Liver (tissue), 9 donors: ENCODE data around the gene ECPAS. TPM values are rescaled to one million over a fixed set of nuclear protein-coding genes. Genes with fewer than 3 reads are reported as not detected.

Source experiments
- DNase-seq: peaks from one replicate; pipeline ENCODE4 v3.0.0-alpha.2; 2017; ENCODE audit warnings: low spot score
- H3K27ac ChIP-seq, 2 donors: one replicate each; pipeline ENCODE4 v1.7.0; 2013; ENCODE audit warnings: inconsistent platforms in 2 of 2, low read length in 2 of 2, control low read depth in 1 of 2, low read depth in 1 of 2, mild to moderate bottlenecking in 1 of 2
- H3K27me3 ChIP-seq, 4 donors: one replicate each; pipeline versions ENCODE4 v1.6.1 to v1.7.0; 2013; ENCODE audit warnings: low read length in 3 of 4, inconsistent platforms in 1 of 4, mild to moderate bottlenecking in 1 of 4, moderate library complexity in 1 of 4; ENCODE audit not compliant: control insufficient read depth in 4 of 4, insufficient read depth in 4 of 4
- H3K36me3 ChIP-seq, 4 donors: one replicate each; pipeline versions ENCODE4 v1.6.1 to v1.7.0; 2013; ENCODE audit warnings: low read length in 3 of 4, mild to moderate bottlenecking in 3 of 4, low read depth in 1 of 4, moderate library complexity in 1 of 4; ENCODE audit not compliant: control insufficient read depth in 4 of 4, insufficient read depth in 3 of 4
- H3K4me1 ChIP-seq, 4 donors: one replicate each; pipeline versions ENCODE4 v1.6.1 to v1.7.0; 2013; ENCODE audit warnings: low read length in 3 of 4, mild to moderate bottlenecking in 3 of 4, moderate library complexity in 1 of 4; ENCODE audit not compliant: control insufficient read depth in 4 of 4, insufficient read depth in 4 of 4
- H3K4me3 ChIP-seq, 3 donors: one replicate each; pipeline versions ENCODE4 v1.6.1 to v1.7.0; 2013; ENCODE audit warnings: low read length in 3 of 3, control low read depth in 1 of 3, low read depth in 1 of 3, mild to moderate bottlenecking in 1 of 3
- H3K9ac ChIP-seq, 2 donors: one replicate each; pipeline ENCODE4 v1.7.0; 2013; ENCODE audit warnings: low read length in 2 of 2, mild to moderate bottlenecking in 2 of 2, moderate library complexity in 2 of 2, control low read depth in 1 of 2, low read depth in 1 of 2
- H3K9me3 ChIP-seq, 4 donors: one replicate each; pipeline versions ENCODE4 v1.6.1 to v1.7.0; 2013; ENCODE audit warnings: low read length in 3 of 4; ENCODE audit not compliant: control insufficient read depth in 4 of 4
- ATF3 ChIP-seq: IDR thresholded peaks from 2 replicates; pipeline ENCODE4 v1.6.1; 2016; ENCODE audit warnings: antibody characterized with exemption
- EGR1 ChIP-seq, 2 donors: IDR thresholded peaks; 2 replicates each; pipeline ENCODE4 v1.6.1; 2016 to 2018; ENCODE audit warnings: antibody characterized with exemption in 2 of 2, low read depth in 2 of 2
- FOXA1 ChIP-seq: IDR thresholded peaks from 2 replicates; pipeline ENCODE4 v1.6.1; 2016; ENCODE audit warnings: antibody characterized with exemption
- FOXA2 ChIP-seq: IDR thresholded peaks from 2 replicates; pipeline ENCODE4 v1.6.1; 2016; ENCODE audit warnings: antibody characterized with exemption
- GABPA ChIP-seq, 2 donors: IDR thresholded peaks in 1 of 2; conservative IDR thresholded peaks in 1 of 2; 2 replicates each; pipeline ENCODE4 v1.6.1; 2016; ENCODE audit warnings: antibody characterized with exemption in 2 of 2, mild to moderate bottlenecking in 1 of 2, moderate library complexity in 1 of 2
- HNF4A ChIP-seq, 2 donors: conservative IDR thresholded peaks; 2 replicates each; pipeline ENCODE4 v1.6.1; 2016; ENCODE audit warnings: antibody characterized with exemption in 2 of 2, mild to moderate bottlenecking in 2 of 2
- HNF4G ChIP-seq: IDR thresholded peaks from 2 replicates; pipeline ENCODE4 v1.6.1; 2016; ENCODE audit warnings: antibody characterized with exemption
- JUND ChIP-seq, 2 donors: IDR thresholded peaks; 2 replicates each; pipeline ENCODE4 v1.6.1; 2016; ENCODE audit warnings: antibody characterized with exemption in 2 of 2
- MAX ChIP-seq: IDR thresholded peaks from 2 replicates; pipeline ENCODE4 v1.6.1; 2016; ENCODE audit warnings: antibody characterized with exemption
- NR2F2 ChIP-seq: IDR thresholded peaks from 2 replicates; pipeline ENCODE4 v1.6.1; 2016; ENCODE audit warnings: antibody characterized with exemption
- RAD21 ChIP-seq, 2 donors: IDR thresholded peaks; 2 replicates each; pipeline ENCODE4 v1.6.1; 2016; ENCODE audit warnings: antibody characterized with exemption in 2 of 2, mild to moderate bottlenecking in 2 of 2
- REST ChIP-seq: IDR thresholded peaks from 2 replicates; pipeline ENCODE4 v1.6.1; 2016; ENCODE audit warnings: antibody characterized with exemption, mild to moderate bottlenecking
- RXRA ChIP-seq, 2 donors: IDR thresholded peaks; 2 replicates each; pipeline ENCODE4 v1.6.1; 2017 to 2018; ENCODE audit warnings: antibody characterized with exemption in 2 of 2, mild to moderate bottlenecking in 1 of 2
- SP1 ChIP-seq: IDR thresholded peaks from 2 replicates; pipeline ENCODE4 v1.6.1; 2018; ENCODE audit warnings: antibody characterized with exemption, mild to moderate bottlenecking
- TAF1 ChIP-seq: conservative IDR thresholded peaks from 2 replicates; pipeline ENCODE4 v1.6.1; 2016; ENCODE audit warnings: antibody characterized with exemption, mild to moderate bottlenecking
- YY1 ChIP-seq: IDR thresholded peaks from 2 replicates; pipeline ENCODE4 v1.6.1; 2016; ENCODE audit warnings: antibody characterized with exemption, mild to moderate bottlenecking
- ZBTB33 ChIP-seq: IDR thresholded peaks from 2 replicates; pipeline ENCODE4 v1.6.1; 2016; ENCODE audit warnings: antibody characterized with exemption
- WGBS: extraction: QIAGEN DNeasy Blood & Tissue Kit; methylation state at CpG from one replicate; pipeline ENCODE4 v1.1.7; 2013; 5-methylcytosine and 5-hydroxymethylcytosine counted together
- polyA plus RNA-seq, 2 donors: library from polyadenylated mRNA; stranded (reverse) in 1 of 2; unstranded in 1 of 2; fragments of 200-250 nt in 1 of 2; fragments of >200 nt in 1 of 2; fragmentation: Nextera tagmentation in 1 of 2; extraction: Ambion mirVana in 1 of 2; gene quantifications; one replicate each; pipeline versions ENCODE4 v1.2.1 to v1.2.3, GENCODE V29; 2013 to 2015
- total RNA-seq, 2 donors: library from RNA; depleted of rRNA; stranded (reverse); fragments of >200 nt; gene quantifications; one replicate each; pipeline ENCODE4 v1.2.3, GENCODE V29; 2014
- donor health status: healthy.
- donor health status: healthy.
- donor health status: healthy.
- donor health status: healthy.
- donor health status: healthy.

Gene ECPAS
- total and polyA plus RNA-seq, 4 donors, result 14.7 to 60.8 (median 26.3) TPM

- no peaks in the 10 kb centered on the region for H3K27me3 ChIP-seq
- H3K9ac ChIP-seq, result no peak overlapping the region
- TF ChIP-seq ATF3 (no peak), EGR1 (IDR thresholded peaks at IDR 0.05; ENCODE audit: low read depth in 2 of 2) (no peak), ZBTB33 (no peak), SP1 (no peak), FOXA1 (no peak), HNF4A (conservative IDR thresholded peaks at IDR 0.05) (no peak), NR2F2 (no peak), TAF1 (no peak), FOXA2 (no peak)
- H3K36me3 ChIP-seq, result peaks cover 3 to 55% (median 46%) of the 10 kb centered on the region in 4 donors
- 57% methylated on average over 1 of the region's 1 CpG for WGBS
- no peaks in the 10 kb centered on the region for H3K4me1 ChIP-seq
- no peak overlapping the region for H3K4me3 ChIP-seq
- no peak overlapping the region for H3K27ac ChIP-seq
- DNase-seq, result no peak
- no peaks in the 10 kb centered on the region for H3K9me3 ChIP-seq
Observed at GRCh38 chr9:111381006-111381405, 103.2 kb downstream of the ECPAS start.

GRCh38 chr9:111375817-111376564 is 108.2 kb downstream of the ECPAS start:
- H3K27ac ChIP-seq, result no peak overlapping the region
- no peaks in the 10 kb centered on the region for H3K9me3 ChIP-seq
- no peaks in the 10 kb centered on the region for H3K4me1 ChIP-seq
- WGBS, result 99% methylated on average over 3 of the region's 3 CpGs
- TF ChIP-seq RXRA (IDR thresholded peaks at IDR 0.05) (no peak), ATF3 (no peak), NR2F2 (no peak), YY1 (no peak), FOXA2 (no peak)
- no peak for DNase-seq
- H3K9ac ChIP-seq, result no peak overlapping the region
- no peak overlapping the region for H3K4me3 ChIP-seq
- H3K36me3 ChIP-seq, result peaks cover 8 to 68% (median 54%) of the 10 kb centered on the region in 4 donors
- H3K27me3 ChIP-seq, result no peaks in the 10 kb centered on the region

GRCh38 chr9:111375062-111375461 is 109.1 kb downstream of the ECPAS start:
- peaks cover 8 to 74% (median 61%) of the 10 kb centered on the region in 4 donors for H3K36me3 ChIP-seq
- DNase-seq, result no peak
- no peak for TF ChIP-seq SP1
- no peak for TF ChIP-seq REST
- no peak for TF ChIP-seq NR2F2
- no peak for TF ChIP-seq HNF4G
- no peak for TF ChIP-seq FOXA1
- TF ChIP-seq JUND (IDR thresholded peaks at IDR 0.05), result no peak
- no peak for TF ChIP-seq HNF4A (conservative IDR thresholded peaks at IDR 0.05)
- TF ChIP-seq ZBTB33, result no peak
- no peak for TF ChIP-seq RAD21 (IDR thresholded peaks at IDR 0.05)
- TF ChIP-seq GABPA (IDR thresholded peaks at IDR 0.05 in 1 of 2, conservative IDR thresholded peaks at IDR 0.05 in 1 of 2), result no peak
- no peak for TF ChIP-seq ATF3
- no peak for TF ChIP-seq MAX
- TF ChIP-seq TAF1, result no peak
- no peak for TF ChIP-seq FOXA2

More at GRCh38 chr9:111375062-111375461, 109.1 kb downstream of the ECPAS start:
- H3K27ac ChIP-seq, result no peak overlapping the region
- 97% methylated on average over 2 of the region's 2 CpGs for WGBS
- no peaks in the 10 kb centered on the region for H3K27me3 ChIP-seq
- no peaks in the 10 kb centered on the region for H3K4me1 ChIP-seq
- no peaks in the 10 kb centered on the region for H3K9me3 ChIP-seq
- H3K4me3 ChIP-seq, result no peak overlapping the region
- H3K9ac ChIP-seq, result no peak overlapping the region
